Epithelial cell of prostate (primary cell): ENCODE measurements around the gene STK25.

ENCODE experiments used
- DNase-seq: peaks from one replicate; pipeline ENCODE4 v3.0.0-alpha.2; 2011; ENCODE audit warnings: low read depth, low spot score
- H3K27ac ChIP-seq: fragments of 450-650 bp; 2 replicates; pipeline ENCODE4 v1.5.1; 2017; ENCODE audit warnings: mild to moderate bottlenecking

Gene STK25

DNA sequence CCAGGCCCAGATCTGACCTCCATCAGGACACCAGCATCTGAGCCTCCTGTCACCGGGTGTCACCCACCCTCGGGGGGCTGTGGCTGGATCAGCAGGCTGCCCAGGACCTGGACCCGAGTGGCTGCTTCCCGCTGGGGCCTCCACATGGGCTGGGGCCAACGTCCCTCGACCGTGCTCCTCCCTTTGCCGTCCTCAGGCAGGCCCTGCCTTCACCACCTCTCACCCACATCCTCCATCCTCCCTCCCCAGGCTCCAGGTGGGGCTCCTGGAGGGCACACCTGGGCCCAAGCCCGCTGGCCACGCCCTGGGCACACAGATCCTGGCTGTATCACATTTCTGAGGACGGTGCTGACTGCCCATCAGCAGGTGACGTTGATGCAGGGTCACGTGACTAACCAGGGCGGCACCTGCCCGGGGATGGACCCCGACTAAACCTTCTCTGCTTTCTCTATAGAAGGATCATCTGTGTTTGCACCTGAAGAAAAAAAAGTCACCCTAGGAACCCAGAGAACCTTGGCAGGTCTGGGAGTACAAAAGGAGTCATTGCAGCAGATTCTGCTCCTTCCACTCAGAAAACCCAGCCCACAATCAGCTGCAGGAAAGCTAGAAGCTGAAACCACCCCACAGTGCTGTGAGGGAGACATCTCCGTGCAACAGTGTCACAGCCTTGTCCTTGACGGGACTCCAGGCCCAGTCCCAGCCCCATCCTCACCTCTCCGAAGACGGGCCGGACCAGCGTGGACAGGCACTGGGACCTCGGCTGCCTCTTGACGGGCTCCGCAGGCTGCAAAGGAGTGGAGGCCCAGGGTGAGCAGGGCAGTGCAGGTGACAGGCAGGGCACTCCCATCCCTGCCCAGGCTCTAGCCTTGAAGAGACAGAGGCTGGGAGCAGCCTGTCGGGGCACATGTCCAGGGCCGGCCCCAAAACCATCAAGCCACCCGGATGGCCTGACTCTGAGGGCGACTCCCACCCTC lies 11.2 kb downstream of the STK25 start:
- no peak overlapping the region for H3K27ac ChIP-seq
- DNase-seq = no peak

DNA sequence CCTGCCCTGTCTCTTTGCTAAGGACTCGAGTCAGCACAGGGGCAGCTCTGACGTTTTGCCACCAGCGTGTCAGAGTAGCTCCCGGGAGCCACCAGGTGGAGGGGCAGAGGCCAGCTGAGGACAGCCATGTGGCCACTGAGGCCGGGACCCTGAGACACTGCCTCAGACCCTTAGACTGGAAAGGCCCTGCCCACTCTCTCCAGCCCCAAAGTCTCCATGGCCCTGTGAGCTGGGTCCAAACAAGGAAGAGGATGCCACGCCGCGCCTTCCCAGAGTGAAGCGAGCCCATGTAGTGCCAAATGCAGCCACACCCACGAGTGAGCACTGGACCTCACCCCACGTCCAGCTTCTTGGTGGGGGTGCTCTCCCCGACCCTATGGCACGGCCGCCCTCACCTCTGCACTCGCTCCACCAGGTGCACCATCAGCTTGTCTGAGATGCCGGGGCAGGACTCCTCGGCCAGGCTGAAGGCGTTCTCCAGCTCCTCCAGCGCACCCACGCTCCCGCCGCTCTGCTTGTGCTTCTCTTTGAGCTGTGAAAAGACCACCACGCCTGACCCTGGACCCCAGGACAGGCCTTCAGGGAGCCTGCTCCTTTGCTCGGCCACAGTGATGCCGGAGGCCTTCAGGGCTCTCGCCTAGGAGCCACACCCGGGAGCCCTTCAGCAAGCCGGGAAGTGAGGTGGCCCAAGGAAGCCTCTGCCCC lies 12.2 kb downstream of the STK25 start:
- no peak for DNase-seq
- H3K27ac ChIP-seq = no peak overlapping the region

DNA sequence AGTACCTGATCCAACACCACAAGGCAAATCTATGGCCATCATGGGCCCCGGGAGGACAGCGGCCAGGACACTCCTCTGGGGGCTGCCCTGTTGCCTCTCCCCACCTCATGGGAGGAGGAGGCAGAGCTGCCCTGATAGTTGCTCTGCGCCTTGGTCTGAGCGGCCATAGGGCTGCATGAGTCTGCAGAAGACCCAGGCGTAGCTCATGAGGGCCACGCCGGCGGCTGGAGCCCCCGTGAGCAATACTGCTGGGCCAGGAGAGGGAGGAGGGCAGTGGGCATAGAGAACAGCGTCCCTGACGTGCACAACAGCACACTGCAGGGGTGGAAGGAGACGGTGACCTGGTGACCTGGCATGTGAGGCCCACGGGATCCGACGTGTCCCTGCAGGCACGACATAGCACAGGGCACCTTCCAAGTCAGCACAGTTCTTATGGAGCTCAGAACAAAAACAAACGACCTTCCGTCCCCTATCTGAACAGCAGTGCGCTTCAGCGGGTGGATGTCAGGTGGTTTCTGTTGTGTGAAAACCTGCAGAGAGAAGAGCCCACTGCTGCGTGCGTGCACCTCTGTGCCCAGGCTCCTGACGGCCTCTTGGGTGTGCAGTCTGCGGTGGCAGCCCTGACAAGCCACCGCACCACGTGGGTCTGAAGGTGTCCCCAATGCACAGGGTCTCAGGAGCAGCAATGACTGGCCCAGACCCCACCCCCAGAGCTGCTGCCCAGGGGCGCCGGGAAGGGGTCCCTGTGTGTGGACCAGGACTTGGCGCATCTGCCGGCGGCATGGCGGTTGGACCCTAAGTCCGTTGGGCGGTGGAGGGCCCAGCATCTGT lies 13.0 kb downstream of the STK25 start:
- no peak overlapping the region for H3K27ac ChIP-seq
- no peak for DNase-seq

DNA sequence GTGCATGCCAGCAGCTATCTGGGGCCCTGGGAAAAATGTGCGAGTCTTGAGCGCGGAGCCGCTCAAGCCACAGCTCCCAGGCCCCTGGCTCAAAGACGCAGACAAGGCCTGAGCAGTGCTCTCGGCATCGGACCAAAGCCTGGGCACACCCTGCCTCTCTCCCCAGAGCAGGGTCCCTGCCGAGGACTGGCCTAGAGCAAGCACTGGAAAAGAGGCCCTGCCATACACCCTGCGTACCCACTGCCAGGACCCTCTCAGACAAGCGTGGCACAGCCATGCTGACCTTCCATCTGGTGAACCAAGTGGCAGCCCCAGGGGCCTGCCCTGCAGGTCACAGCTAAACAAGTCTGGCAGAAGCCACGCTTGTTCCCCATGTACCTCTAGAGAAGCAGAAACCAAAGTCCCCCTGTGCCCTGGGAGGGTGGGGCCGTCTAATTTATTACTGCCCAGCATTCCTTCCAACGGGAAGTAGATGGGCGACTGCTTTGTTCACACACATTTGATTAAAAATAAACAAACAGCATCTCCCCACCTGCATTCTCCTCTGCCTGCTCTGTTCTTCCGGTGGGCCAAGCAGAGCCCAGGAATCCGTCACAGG lies 14.0 kb downstream of the STK25 start:
- no peak overlapping the region for H3K27ac ChIP-seq
- DNase-seq = no peak

DNA sequence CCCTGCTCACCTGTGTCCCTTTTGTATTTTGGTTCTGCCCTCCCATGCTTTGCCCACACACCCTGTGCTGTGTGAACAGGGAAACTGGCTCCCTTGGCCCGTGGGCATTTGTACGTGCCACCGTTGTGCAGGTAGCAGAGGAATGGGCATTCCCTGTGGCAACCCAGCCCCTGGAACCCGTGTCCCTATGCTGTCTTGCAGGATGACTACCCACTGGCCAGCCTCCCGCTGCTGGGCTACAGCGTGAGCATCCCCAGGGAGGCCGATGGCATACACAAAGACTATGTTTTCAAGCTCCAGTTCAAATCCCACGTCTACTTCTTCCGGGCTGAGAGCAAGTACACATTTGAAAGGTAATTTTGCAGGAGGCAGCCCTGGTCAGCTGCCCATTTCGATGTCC lies 15.3 kb downstream of the STK25 start:
- DNase-seq = no peak
- no peak overlapping the region for H3K27ac ChIP-seq

DNA sequence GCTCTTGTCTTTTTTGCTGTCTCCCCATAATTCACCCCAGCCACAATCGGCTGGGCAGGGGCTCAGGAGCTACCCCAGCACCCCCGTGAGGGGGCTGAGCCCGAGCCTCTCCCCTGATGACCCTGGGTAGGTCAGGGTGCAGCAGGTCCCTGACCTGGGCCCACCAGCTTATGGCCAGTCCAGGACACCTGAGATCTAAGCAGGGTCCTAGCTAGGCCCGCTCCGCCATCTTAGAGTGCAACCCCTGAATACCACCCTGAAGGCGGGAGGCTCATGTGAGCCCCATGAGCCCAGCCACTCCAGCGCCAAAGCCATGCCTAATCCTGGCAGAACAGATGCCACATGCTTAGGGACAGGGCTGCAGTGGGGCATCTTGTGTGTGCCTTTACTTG lies 16.2 kb downstream of the STK25 start:
- H3K27ac ChIP-seq = no peak overlapping the region
- DNase-seq = no peak

DNA sequence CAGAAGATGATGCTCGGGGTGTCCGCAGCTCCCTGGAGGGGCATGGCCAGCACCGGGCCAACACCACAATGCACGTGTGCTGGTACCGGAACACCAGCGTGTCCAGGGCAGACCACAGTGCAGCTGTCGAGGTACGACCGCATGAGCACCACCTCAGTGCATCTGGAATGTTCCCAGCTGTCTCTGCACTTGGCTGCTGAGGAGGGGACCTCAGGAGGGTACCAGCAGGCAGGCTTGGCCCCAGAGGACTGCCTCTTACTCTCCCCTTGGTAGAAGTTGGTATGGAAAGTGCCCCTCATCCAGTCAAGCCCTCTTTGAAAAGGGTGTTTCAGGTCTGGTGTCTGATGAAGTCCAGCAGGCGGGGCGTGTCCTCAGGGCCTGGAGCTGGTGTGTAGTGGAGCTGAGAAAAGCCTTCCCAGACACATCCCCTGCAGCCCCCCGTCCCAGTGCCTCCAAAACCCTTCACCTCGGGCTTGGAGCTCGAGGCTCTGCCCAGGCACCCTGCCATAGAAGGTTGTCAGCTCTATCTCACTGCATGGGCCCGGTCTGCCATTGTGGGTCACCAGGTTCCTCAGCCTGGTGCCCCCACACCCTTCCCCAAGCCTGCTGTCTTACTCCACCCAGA lies 16.7 kb downstream of the STK25 start:
- no peak overlapping the region for H3K27ac ChIP-seq
- DNase-seq = no peak

DNA sequence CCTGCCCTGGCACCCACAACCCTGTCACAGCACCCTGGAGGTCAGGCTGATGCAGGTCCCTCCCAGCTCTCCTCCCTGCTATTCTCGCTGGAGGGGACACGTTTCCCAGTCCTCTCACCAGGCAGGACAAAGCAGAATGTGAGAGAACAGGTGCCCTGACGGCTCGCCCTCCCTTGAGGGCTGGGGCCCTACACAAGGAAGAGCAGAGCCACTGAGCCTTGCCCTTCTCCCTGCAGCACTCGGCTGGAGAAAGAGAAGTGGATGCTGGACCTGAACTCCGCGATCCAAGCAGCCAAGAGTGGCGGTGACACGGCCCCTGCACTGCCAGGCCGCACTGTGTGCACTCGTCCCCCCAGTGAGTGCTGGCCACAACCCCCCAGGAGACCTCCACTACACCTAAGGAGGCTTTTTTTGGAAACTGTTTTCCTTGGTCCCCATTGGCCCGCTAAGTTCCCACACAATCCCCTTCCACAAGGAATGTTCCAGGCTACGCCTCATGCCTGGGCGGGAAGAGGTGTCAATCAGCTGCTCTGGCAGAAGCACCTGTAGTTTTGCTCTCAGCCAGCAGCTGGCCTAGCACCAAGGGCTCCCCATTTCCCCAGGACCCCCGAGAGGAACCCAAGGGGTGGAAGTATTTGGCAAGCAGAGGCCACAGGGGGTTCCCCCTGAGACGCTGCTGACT lies 17.4 kb downstream of the STK25 start:
- H3K27ac ChIP-seq = no peak overlapping the region
- DNase-seq = no peak

DNA sequence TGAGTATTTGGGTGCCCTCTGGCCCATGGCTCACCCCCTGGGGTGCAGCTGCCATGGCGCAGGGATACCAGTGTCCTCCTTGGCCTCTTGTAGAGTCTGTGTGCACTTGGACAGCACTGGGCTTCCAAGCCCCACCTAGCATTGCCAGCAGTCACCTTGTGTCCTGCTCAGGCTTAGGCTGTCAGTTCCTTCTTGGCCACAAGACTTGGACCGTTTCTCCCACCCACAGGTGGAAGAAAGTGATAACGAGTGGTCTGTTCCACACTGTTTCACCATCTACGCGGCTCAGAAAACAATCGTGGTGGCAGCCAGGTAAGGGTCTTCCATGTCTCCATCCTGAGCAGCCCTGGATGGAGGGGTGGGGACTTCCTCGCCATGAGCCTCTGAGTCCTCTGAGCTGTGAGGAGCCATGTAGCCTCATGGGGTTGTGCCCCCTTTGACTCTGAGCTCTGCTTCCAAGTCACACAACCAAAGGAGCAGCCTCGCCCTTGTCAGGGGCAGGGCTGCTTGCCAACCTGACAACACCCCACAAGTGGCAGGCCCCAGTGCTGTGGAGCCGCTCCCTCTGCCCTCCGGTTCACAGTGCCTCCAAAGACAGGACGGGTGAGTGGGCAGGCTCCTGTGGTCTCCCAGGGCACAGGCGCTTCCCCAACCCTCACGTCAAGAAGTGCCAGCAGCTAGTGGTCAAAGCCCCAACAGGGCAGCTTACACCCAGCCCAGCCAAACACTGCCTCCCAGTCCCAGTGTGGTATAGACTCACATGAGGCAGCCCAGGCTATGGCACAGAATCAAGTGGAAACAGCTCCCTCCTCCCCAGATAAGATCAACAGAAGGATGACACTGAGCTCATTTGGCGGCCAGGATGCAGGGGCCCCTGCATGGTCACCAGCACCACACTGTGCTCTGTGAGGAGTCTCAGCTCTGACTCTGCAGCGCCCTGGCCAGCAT lies 18.4 kb downstream of the STK25 start:
- no peak for DNase-seq
- no peak overlapping the region for H3K27ac ChIP-seq

DNA sequence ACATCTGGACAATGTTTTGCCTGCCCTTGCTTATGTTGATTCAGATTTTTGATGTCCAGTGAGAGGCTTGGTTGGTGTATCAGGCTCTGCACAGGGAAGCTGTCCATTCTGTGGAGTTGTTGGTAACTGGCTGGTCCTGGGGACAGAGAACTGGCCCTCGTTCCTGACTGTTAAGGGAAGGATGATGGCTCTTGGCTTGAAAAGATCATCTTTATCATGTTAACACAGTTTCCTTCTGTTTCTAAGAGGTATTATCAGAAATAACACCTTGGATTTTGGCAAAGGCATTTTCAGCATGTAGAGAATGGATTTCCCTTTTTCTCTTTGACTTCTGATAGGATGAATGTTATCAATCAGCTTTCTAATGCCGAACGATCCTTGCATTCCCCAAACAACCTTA lies 19.3 kb downstream of the STK25 start:
- no peak for DNase-seq

DNA sequence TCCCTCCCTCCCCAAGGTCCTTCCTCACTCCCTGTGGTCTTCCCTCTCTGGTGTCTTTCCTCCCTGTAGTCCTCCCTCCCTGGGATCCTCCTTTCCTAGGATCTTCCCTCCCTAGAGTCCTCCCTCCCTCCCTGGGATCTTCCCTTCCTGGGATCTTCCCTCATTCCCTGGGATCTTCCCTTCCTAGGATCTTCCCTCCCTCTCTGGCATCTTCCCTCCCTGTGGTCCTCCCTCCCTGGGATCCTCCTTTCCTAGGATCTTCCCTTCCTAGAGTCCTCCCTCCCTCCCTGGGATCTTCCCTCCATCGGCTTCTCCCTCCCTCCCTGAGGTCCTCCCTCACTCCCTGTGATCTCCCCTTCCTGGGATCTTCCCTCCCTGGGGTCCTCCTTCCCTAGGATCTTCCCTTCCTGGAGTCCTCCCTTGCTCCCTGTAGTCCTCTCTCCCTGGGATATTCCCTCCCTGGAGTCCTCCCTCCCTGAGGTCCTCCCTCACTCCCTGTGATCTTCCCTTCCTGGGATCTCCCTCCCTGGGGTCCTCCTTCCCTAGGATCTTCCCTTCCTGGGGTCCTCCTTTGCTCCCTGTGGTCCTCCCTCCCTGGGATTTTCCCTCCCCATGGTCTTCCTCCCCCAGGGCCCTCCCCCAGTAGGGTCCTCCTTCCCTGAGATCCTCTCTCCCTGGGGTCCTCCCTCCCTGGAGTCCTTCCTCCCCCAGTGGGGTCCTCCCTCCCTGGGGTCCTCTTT lies 23.0 kb downstream of the STK25 start:
- no peak for DNase-seq
- H3K27ac ChIP-seq = no peak overlapping the region

More for the DNA sequence above, 19.3 kb downstream of the STK25 start:
- no peak overlapping the region for H3K27ac ChIP-seq

DNA sequence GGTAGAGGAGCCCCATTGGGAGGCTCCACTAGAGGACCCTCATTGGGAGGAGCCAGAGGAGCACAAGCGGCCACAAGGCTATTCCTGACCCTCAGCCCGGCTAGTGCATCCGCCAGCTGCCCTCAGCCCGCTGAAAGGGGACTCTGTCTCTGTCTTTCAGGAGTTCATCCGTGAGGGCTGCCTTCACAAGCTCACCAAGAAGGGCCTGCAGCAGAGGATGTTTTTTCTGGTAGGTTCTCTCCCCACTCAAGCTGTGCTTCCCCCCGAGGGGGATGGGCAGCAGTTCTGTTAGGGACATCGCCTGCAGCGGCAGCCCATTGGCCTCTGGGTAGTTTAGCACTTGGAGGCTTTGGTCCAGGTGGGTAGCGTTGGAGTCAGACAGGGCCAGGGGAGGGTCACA lies 25.1 kb downstream of the STK25 start:
- no peak for DNase-seq
- H3K27ac ChIP-seq = no peak overlapping the region

DNA sequence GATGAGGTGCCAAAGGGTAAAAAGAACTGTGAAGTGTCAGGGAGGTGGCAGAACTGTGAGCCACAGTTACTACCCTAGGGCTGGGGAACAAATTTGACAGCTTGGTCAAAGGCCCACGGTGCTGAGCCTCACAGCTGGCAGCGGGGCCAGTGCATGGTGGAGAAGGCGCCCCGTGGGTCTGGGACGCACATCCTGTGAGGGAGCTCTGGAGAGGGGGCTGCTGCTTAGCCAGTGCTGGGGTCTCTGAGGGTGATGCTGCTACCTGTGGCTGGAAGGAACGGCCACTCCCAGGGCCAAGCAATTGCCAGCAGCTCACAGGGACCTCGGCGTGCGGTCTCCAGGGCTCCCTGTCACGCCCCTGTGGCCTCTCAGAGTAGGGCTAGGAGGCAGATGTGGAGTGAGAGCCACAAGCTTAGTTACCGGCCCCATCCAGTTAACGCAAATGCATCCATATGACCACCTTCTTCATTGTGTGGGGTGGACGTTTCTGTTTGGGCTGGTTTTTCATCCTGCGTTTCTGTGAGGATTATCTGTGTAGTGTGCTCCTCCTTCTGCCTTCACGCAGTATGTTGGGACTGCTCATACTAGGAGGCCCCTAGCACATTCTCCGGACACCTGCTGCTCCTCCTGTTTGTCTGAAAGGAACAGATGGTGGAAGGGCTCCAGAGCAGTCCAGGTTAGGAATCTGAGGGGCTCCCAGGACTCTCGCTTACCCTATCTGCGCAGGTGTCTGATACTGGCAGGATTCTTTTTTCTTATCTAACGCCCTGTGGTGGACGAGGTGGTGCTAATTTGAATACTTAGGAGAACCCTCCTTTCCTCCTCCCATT lies 26.0 kb downstream of the STK25 start:
- DNase-seq = no peak

DNA sequence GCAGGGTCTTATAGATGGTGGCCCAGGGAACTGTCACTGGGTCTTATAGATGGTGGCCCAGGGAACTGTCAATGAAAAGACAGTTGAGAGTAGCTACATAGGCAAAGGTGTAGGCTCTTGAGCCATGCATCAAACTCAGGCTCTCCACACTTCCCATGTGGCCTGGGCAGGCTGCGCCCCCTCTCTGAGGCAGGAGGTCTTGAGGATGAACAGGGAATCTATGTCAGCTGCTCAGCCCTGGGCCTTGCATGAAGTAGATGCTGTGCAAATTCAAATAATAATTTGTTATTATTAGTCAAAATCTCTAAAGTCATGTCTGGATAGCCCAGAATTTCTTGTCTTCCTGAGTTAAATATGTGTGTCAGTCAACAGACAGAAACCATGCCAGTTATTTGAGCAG lies 26.7 kb downstream of the STK25 start:
- no peak overlapping the region for H3K27ac ChIP-seq
- DNase-seq = no peak

More for the DNA sequence above, 26.0 kb downstream of the STK25 start:
- H3K27ac ChIP-seq = no peak overlapping the region

DNA sequence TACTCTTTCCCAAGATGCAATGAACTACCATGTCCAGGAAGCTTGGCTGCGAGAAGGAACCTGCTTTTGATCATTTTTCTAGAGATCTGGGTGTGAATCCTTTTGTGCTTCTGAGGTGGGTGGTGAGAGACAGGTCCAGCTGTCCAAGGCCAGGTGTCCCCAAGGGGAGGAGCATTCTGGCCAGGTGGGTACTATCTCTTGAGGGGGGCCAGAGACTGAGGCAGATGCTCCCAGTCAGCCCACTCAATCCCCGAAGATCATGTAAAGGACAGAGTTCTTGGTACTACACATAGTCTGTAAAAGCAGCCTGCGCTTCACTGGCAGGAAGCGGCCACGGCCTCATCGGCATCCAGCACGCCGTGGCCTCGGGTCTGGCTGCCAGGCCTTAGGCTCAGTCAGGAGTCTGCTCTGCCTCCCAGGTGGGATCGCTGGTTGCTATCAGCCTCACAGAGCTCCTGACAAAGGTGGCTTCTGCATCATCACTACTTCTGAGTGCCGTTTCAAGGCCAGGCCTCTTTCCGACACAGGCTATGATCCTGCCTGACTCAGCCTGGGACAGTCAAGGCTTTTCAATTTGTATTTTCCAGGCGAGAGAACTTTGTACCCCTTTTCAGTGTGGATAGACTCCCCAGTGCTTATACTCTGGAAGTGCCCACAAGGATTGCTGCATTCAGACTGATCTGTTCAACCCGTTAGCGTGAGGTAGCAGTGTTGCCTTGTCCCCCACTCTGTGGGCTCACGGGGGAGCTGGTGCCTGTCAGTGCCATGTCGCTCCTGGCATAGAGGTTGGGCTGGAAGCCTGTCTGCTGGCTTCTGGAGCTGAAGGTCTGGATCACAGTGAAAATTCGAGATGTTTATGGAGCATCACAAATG lies 29.1 kb downstream of the STK25 start:
- H3K27ac ChIP-seq = no peak overlapping the region
- no peak for DNase-seq

DNA sequence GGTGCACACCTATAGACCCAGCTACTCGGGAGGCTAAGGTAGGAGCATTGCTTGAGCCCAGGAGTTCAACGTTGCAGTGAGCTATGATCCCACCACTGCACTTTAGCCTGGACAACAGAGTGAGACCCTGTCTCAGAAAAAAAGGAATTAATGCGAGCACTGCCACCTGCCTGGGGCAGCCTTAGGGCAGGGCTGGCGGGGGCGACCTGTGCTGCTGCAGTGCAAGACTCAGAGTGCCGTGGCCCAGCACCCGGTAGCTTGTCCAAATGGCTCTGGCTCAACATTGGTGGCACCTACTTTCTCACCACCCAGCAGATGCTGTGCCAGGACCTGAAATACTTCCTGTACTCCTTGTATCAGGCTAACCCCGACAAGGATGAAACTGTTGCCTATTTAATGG lies 30.2 kb downstream of the STK25 start:
- no peak for DNase-seq
- H3K27ac ChIP-seq = no peak overlapping the region
